Fibroblast of villous mesenchyme (primary cell): Measurements from ENCODE around the gene ASB12. TPM values are rescaled to one million over a fixed set of nuclear protein-coding genes. Genes with fewer than 3 reads are reported as not detected.

ENCODE experiments used
- DNase-seq: peaks from one replicate; pipeline ENCODE4 v3.0.0-alpha.2; 2010; ENCODE audit warnings: low read depth
- H3K4me3 ChIP-seq: 2 replicates; pipeline ENCODE4 v1.5.1; 2011; ENCODE audit warnings: low read depth, mild to moderate bottlenecking, low read length
- total RNA-seq: library from RNA; depleted of rRNA; stranded (reverse); fragments of >200 nt; gene quantifications from 2 replicates; pipeline ENCODE4 v1.2.3, GENCODE V29; 2012
- TF ChIP-seq, protein P1 (sequence below): IDR thresholded peaks from 2 replicates; pipeline ENCODE4 v1.5.1; 2012; ENCODE audit warnings: low read depth, mild to moderate bottlenecking, low read length; ENCODE audit not compliant: insufficient read depth

The ASB12 gene
- total RNA-seq, 1 donor: not detected

DNA sequence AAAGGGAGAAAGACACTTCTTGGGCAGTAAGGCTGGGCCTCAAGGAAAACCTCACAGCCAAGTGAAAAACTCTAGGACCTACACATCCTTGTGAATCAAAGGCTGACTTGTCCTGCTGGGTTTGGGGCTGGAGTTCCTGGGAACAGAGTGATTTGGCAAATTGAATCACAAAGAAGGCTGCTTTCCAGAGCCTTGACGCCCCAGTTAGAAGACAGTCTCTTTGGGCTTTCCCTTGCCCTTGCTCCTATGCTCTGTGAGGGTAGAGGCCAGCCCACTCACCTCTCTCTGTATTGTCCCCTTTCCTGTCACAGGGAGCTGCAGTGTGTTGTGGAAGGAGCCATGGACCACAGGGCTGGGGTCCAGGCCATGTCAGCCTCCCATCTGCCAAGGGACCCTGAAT is 34.5 kb downstream of the ASB12 start:
- TF ChIP-seq, protein P1, sequence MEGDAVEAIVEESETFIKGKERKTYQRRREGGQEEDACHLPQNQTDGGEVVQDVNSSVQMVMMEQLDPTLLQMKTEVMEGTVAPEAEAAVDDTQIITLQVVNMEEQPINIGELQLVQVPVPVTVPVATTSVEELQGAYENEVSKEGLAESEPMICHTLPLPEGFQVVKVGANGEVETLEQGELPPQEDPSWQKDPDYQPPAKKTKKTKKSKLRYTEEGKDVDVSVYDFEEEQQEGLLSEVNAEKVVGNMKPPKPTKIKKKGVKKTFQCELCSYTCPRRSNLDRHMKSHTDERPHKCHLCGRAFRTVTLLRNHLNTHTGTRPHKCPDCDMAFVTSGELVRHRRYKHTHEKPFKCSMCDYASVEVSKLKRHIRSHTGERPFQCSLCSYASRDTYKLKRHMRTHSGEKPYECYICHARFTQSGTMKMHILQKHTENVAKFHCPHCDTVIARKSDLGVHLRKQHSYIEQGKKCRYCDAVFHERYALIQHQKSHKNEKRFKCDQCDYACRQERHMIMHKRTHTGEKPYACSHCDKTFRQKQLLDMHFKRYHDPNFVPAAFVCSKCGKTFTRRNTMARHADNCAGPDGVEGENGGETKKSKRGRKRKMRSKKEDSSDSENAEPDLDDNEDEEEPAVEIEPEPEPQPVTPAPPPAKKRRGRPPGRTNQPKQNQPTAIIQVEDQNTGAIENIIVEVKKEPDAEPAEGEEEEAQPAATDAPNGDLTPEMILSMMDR: no peak
- no peak overlapping the region for H3K4me3 ChIP-seq
- DNase-seq: no peak

DNA sequence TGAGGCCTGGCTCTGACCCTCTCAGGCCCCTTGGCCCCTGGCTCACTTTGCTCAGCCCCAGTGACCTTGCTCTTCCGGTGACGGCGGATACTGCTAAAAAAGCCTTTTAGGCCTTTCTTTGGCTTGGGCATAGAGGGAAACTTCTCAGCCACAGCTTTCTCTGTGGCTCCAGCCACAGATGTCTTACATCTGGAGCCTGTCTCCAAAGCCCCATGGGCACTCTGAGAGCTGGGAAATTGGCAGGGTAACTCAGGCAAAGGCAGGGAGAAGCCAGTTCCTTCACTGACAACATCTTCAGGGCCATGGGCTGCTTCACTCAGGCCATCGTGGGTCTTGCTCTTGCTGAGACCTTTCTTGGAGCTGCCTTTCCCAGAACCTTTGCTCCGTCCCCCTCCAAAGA is 37.7 kb downstream of the ASB12 start:
- TF ChIP-seq, protein P1: no peak
- no peak overlapping the region for H3K4me3 ChIP-seq
- DNase-seq: no peak

DNA sequence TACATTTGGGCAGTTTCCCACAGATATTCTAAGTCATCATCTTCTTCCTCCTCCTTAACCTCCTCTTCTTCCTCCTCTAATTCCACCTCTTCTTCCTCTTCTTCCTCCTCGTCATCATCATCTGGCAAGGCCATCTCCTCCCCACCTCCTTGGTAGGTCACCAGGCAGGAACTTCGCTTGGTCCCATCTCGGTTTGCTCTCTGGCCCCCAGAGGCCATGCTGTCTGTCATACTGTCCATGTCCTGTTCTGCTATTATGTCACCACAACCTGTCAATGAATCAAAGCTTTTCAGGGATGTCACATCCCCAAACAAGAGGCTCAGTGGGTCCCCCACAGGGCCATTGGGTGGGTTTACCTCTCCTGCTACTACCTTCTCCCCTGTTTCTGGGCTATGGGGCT is 38.4 kb downstream of the ASB12 start:
- no peak for DNase-seq
- no peak overlapping the region for H3K4me3 ChIP-seq
- TF ChIP-seq, protein P1: no peak

DNA sequence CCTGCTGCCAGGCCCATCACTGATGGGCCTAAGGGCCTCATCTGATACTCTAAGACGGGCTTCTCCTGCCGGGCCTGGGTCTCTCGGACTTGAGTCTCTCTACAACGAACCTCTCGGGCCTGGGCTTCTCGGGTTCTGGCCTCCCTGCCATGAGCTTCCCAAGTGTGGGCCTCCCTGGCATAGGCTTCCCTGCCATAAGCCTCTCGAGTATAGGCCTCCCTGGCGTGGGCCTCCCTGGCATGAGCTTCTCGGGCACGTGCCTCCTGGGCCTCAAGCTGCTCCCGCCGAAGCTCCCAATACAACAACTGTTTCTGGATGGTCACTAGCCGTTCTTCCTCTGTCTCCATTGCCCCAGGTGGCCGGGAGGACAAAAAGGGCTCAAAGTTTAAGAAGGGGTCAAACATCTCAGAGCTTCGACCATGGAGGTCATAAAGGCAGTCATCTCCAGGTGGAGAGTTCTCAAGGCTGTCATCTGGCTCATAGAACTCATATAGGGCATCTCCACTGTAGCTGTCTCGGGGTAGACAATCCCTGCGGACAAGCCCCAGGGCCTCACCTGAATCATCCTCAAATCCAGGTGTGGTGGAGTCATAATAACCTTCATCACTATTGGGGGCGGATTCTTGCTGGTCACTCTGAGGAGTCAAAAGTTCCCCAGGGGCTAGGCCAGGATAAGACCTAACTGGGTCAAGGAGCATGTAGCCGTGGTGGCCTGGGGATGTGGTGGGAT is 39.0 kb downstream of the ASB12 start:
- no peak overlapping the region for H3K4me3 ChIP-seq
- TF ChIP-seq, protein P1: no peak
- no peak for DNase-seq

DNA sequence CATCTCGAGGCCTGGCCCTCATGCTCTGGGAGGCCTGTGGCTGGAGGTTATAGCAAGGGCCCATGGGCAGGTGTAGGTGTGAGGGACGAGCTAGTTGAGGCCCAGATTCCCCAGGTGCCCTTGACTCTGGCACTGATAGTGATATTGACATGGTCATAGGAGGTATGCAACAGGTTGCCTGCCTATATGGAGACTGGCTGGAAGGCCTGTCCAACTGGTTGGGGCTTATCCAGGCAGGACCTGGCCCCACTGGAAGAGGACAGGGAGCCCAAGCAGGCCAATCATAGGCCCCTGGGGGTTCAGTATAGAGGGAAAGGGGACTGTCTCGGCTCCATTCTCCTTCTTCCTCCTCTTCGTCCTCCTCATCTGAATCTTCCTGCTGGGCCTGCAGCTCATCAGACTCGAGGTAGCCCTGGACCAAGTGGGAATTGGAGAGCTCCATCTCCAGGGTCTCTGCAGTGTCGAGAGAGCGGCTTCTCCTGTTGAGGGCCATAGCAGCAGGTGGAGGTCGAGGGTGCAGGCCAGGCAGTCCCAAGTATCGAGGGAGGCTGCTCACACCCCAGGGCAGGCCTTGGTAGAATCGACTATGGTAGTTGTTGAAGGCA is 40.2 kb downstream of the ASB12 start:
- no peak for DNase-seq
- TF ChIP-seq, protein P1: no peak
- no peak overlapping the region for H3K4me3 ChIP-seq

DNA sequence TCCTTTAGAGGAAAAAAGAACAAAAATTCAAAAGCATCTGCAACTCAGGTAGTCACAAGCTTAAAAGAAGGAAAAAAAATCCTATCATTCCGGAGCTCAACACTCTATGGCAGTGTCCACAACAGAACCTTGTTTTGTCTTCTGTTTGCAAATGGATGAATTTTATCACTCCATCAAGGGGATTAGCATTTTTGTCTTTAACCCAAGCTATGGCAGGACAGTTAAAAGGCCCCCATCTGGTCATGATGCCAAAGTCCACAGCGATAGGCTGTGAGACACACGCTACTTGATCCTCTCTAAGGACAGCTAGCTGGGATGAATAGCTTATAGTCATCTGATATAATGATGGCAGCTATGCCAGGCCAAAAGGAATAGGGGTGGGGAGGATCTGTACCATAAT is 41.5 kb downstream of the ASB12 start:
- TF ChIP-seq, protein P1: no peak
- H3K4me3 ChIP-seq: no peak overlapping the region
- no peak for DNase-seq

DNA sequence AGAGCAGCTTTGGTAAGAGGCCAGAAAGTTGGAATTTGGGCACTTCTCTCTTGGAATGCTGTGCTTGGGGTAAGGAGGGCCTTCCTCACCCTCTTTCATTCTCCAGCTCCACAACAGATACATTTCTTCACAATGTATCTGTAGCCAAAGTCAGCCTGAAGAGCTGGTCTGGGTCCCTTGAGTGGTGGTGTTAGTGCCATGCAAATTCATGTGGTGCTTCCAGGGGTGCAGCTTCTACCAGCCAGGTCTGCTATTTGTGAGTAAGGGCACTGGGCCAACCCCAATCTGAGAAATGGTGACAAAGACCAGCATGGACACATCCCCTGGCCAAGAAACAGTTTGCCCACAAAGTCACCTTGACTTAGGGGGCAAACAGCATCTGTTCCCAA is 42.7 kb downstream of the ASB12 start:
- TF ChIP-seq, protein P1: no peak
- no peak for DNase-seq
- H3K4me3 ChIP-seq: no peak overlapping the region
